ENCODE measurements around the gene WNT1. TPM values are rescaled to one million over a fixed set of nuclear protein-coding genes. Genes with fewer than 3 reads are reported as not detected.

The WNT1 gene
- total and polyA plus RNA-seq, 2 of the 4 experiments (the other 2 are of a cell fraction): not detected

GRCh38 chr12:48988030-48988649, 10.0 kb downstream of the WNT1 start:
- no peak overlapping the region for H3K9ac ChIP-seq (ENCODE audit: low read depth, low read length)
- H2BK5ac ChIP-seq (ENCODE audit: low read depth, low read length, poor library complexity, severe bottlenecking): no peak overlapping the region
- H2AK9ac ChIP-seq (replicated peaks; ENCODE audit: low read depth, low read length, poor library complexity): peak overlapping the region; percentile 74
- no peak overlapping the region for H3K4me3 ChIP-seq (ENCODE audit: insufficient read depth, low read depth, low read length)
- H4K20me1 ChIP-seq (ENCODE audit: insufficient read depth, low read length): no peaks in the 10 kb centered on the region
- H2AFZ ChIP-seq (replicated peaks; ENCODE audit: low read length, poor library complexity): peak overlapping the region; percentile 24
- no peaks in the 10 kb centered on the region for H3K79me1 ChIP-seq (ENCODE audit: low read depth in 1 of 2, low read length in 2 of 2)
- no peak overlapping the region for H3K4me2 ChIP-seq (ENCODE audit: low read depth, low read length)
- H3K9me1 ChIP-seq (ENCODE audit: insufficient read depth, low read length): no peaks in the 10 kb centered on the region; the same call in 1 of the 2 replicates
- H3K27me3 ChIP-seq (ENCODE audit: control insufficient read depth, insufficient read depth, low read length): peaks cover 77% of the 10 kb centered on the region
- no peak overlapping the region for H3K4ac ChIP-seq (ENCODE audit: low read depth, low read length)
- H4K91ac ChIP-seq (ENCODE audit: insufficient read depth, low read depth, low read length): no peak overlapping the region
- no peak overlapping the region for H3K56ac ChIP-seq (ENCODE audit: extremely low read depth, insufficient read depth, low read length)
- TF ChIP-seq USF2 (IDR thresholded peaks at IDR 0.05; ENCODE audit: low read depth, low read length) (no peak), MAZ (IDR thresholded peaks at IDR 0.05; ENCODE audit: borderline replicate concordance, low read depth, low read length) (no peak), RCOR1 (IDR thresholded peaks at IDR 0.05; ENCODE audit: insufficient replicate concordance, low read length) (no peak), CHD1 (IDR thresholded peaks at IDR 0.05; ENCODE audit: low read depth, low read length) (no peak), MAFK (IDR thresholded peaks at IDR 0.05; ENCODE audit: low read depth, low read length) (no peak), ELK1 (IDR thresholded peaks at IDR 0.05; ENCODE audit: borderline replicate concordance, low read depth, low read length) (no peak), MXI1 (IDR thresholded peaks at IDR 0.05; ENCODE audit: borderline replicate concordance, low read depth, low read length) (no peak), FOS (IDR thresholded peaks at IDR 0.05; ENCODE audit: low read depth, low read length) (no peak), RAD21 (IDR thresholded peaks at IDR 0.05; ENCODE audit: low read length) (peak; percentile 53), RFX5 (IDR thresholded peaks at IDR 0.05; ENCODE audit: low read depth, low read length) (no peak), POLR2A (IDR thresholded peaks at IDR 0.05; ENCODE audit: low read depth, low read length) (no peak), SMC3 (IDR thresholded peaks at IDR 0.05; ENCODE audit: low read depth, low read length) (peak; percentile 55), CTCF (conservative IDR thresholded peaks at IDR 0.05; ENCODE audit: low read depth, low read length) (peak; percentile 70), BHLHE40 (IDR thresholded peaks at IDR 0.05; ENCODE audit: low read depth, low read length) (no peak), CEBPB (IDR thresholded peaks at IDR 0.05; ENCODE audit: low read depth, low read length) (no peak), NFE2L2 (IDR thresholded peaks at IDR 0.05; ENCODE audit: low read depth, low read length) (no peak)
- no peak overlapping the region for H3K18ac ChIP-seq (ENCODE audit: low read depth, low read length)
- no peak overlapping the region for H4K5ac ChIP-seq (ENCODE audit: low read depth, low read length)
- in situ Hi-C loops (cut with MboI; ENCODE audit: low sequenced_read_pairs): no loop called here
- DNase-seq (peak; percentile 37), ATAC-seq (ENCODE audit: low read depth) (peak; percentile 79)
- no peak overlapping the region for H2BK120ac ChIP-seq (ENCODE audit: low read depth, low read length)
- intact Hi-C loops (cut with micrococcal nuclease): no loop called here
- H2BK15ac ChIP-seq (ENCODE audit: low read depth, low read length): no peak overlapping the region
- H3K23ac ChIP-seq (ENCODE audit: low read depth, low read length): no peak overlapping the region
- H3K14ac ChIP-seq (replicated peaks; ENCODE audit: low read depth, low read length): no peak overlapping the region
- dilution Hi-C loops (cut with HindIII; ENCODE audit: low sequenced_read_pairs, unreplicated experiment): no loop called here
- H4K8ac ChIP-seq (ENCODE audit: low read depth in 2 of 2, low read length in 2 of 2): no peak overlapping the region
- ChIA-PET POLR2A (ENCODE audit: unreplicated experiment) (no interaction called here), CTCF (interaction anchor here (0.5 to 2.4 kb wide), 12 partner anchors 8 to 657 kb away, joined by 3 to 17 read pairs (median 6); partner anchors contain the start of genes DDX23 and WNT1)
- no peak overlapping the region for H2AK5ac ChIP-seq (ENCODE audit: low read depth, low read length)
- H3K9me3 ChIP-seq (ENCODE audit: control insufficient read depth, insufficient read depth, low read length): no peaks in the 10 kb centered on the region
- no peaks in the 10 kb centered on the region for H3K36me3 ChIP-seq (ENCODE audit: control insufficient read depth, insufficient read depth, low read length)
- no TSS peak for BruUV-seq (replicated peaks)
- H2BK20ac ChIP-seq (ENCODE audit: low read depth, low read length): no peak overlapping the region
- no peak overlapping the region for H3K27ac ChIP-seq (ENCODE audit: insufficient read depth, low read length)
- WGBS, 2 experiments (ENCODE audit: extremely low coverage in 2 of 2, insufficient read length in 1 of 2): 27% methylated on average over 6 of the region's 16 CpGs; no CpG with 5 or more reads in 1 of the 2 experiments
- no peaks in the 10 kb centered on the region for H3K4me1 ChIP-seq (ENCODE audit: control insufficient read depth, insufficient read depth, low read length)

Measured in IMR-90 (cell line).